Left ventricle myocardium inferior (tissue), 1 donor: Measurements from ENCODE around the gene NUP98. TPM values are rescaled to one million over a fixed set of nuclear protein-coding genes. Genes with fewer than 3 reads are reported as not detected.

Experiments
- DNase-seq: peaks from one replicate; pipeline ENCODE4 v3.0.0-alpha.2; 2020
- H3K27ac ChIP-seq: fragments of 200-600 bp; replicated peaks from 2 replicates; pipeline ENCODE4 v1.8.0; 2021
- H3K27me3 ChIP-seq: fragments of 200-600 bp; 2 replicates; pipeline ENCODE4 v1.8.0; 2021; ENCODE audit warnings: low read depth
- H3K36me3 ChIP-seq: fragments of 200-600 bp; 2 replicates; pipeline ENCODE4 v1.8.0; 2021
- H3K4me1 ChIP-seq: fragments of 200-600 bp; 2 replicates; pipeline ENCODE4 v1.8.0; 2021
- H3K4me3 ChIP-seq: fragments of 200-600 bp; 2 replicates; pipeline ENCODE4 v1.8.0; 2021; ENCODE audit warnings: mild to moderate bottlenecking, moderate library complexity
- H3K9me3 ChIP-seq: fragments of 200-600 bp; replicated peaks from 2 replicates; pipeline ENCODE4 v1.8.0; 2021
- CTCF ChIP-seq: fragments of 200-600 bp; IDR thresholded peaks from 2 replicates; pipeline ENCODE4 v1.8.0; 2021; ENCODE audit warnings: antibody characterized with exemption, mild to moderate bottlenecking, borderline replicate concordance
- intact Hi-C: fragments of 100-400 bp; cut with micrococcal nuclease; formaldehyde crosslinking; loops from one replicate; pipeline ENCODE4 v1.11.0; 2022
- total RNA-seq: library from RNA; stranded (reverse); fragmentation: NEBNext Ultra II Directional; extraction: Animal tissue kit (Norgen Biotek cat#: 25700); gene quantifications from one replicate; pipeline ENCODE4 v1.2.1, GENCODE V29; 2021
- donor health status: DM: no; HTN: yes; CAD: no; lungs with severe emphysema.

Gene NUP98
- total RNA-seq, 1 donor from 2014 or later = 37.3 TPM

GRCh38 chr11:3709977-3710376, 87.4 kb downstream of the NUP98 start:
- DNase-seq = no peak
- no peak overlapping the region for H3K4me3 ChIP-seq
- H3K9me3 ChIP-seq = no peaks in the 10 kb centered on the region
- H3K27ac ChIP-seq = no peak overlapping the region
- no peaks in the 10 kb centered on the region for H3K27me3 ChIP-seq
- no peak for TF ChIP-seq CTCF
- intact Hi-C loops = no loop called here
- H3K36me3 ChIP-seq = peaks cover 85% of the 10 kb centered on the region
- no peaks in the 10 kb centered on the region for H3K4me1 ChIP-seq

GRCh38 chr11:3707176-3707575, 90.2 kb downstream of the NUP98 start:
- intact Hi-C loops = no loop called here
- Histone ChIP-seq H3K4me3 (no peak overlapping the region), H3K36me3 (peaks cover 87% of the 10 kb centered on the region), H3K27me3 (no peaks in the 10 kb centered on the region), H3K4me1 (no peaks in the 10 kb centered on the region), H3K27ac (no peak overlapping the region), H3K9me3 (no peaks in the 10 kb centered on the region)
- TF ChIP-seq CTCF = no peak
- DNase-seq = no peak

GRCh38 chr11:3703383-3703782, 94.0 kb downstream of the NUP98 start:
- H3K36me3 ChIP-seq = peaks cover 95% of the 10 kb centered on the region
- intact Hi-C loops = no loop called here
- no peaks in the 10 kb centered on the region for H3K9me3 ChIP-seq
- no peak overlapping the region for H3K27ac ChIP-seq
- no peak for TF ChIP-seq CTCF
- H3K27me3 ChIP-seq = no peaks in the 10 kb centered on the region
- peaks cover 9% of the 10 kb centered on the region for H3K4me1 ChIP-seq
- DNase-seq = no peak
- H3K4me3 ChIP-seq = no peak overlapping the region

GRCh38 chr11:3700910-3701309, 96.4 kb downstream of the NUP98 start:
- no peak for TF ChIP-seq CTCF
- no peak overlapping the region for H3K4me3 ChIP-seq
- H3K36me3 ChIP-seq = peaks cover 98% of the 10 kb centered on the region
- peaks cover 9% of the 10 kb centered on the region for H3K4me1 ChIP-seq
- H3K27ac ChIP-seq = no peak overlapping the region
- no peaks in the 10 kb centered on the region for H3K9me3 ChIP-seq
- H3K27me3 ChIP-seq = no peaks in the 10 kb centered on the region
- DNase-seq = no peak
- intact Hi-C loops = no loop called here

GRCh38 chr11:3700410-3700809, 96.9 kb downstream of the NUP98 start:
- Histone ChIP-seq H3K36me3 (peaks cover 98% of the 10 kb centered on the region), H3K27ac (no peak overlapping the region), H3K27me3 (no peaks in the 10 kb centered on the region), H3K4me3 (no peak overlapping the region), H3K4me1 (peaks cover 9% of the 10 kb centered on the region), H3K9me3 (no peaks in the 10 kb centered on the region)
- intact Hi-C loops = no loop called here
- no peak for TF ChIP-seq CTCF
- DNase-seq = no peak

- Histone ChIP-seq H3K9me3 (no peaks in the 10 kb centered on the region), H3K27ac (no peak overlapping the region), H3K36me3 (peaks cover 93% of the 10 kb centered on the region), H3K27me3 (no peaks in the 10 kb centered on the region), H3K4me1 (peaks cover 40% of the 10 kb centered on the region), H3K4me3 (no peak overlapping the region)
- intact Hi-C loops = no loop called here
- TF ChIP-seq CTCF = no peak
- DNase-seq = no peak
These were observed 110.6 kb downstream of the NUP98 start for GRCh38 chr11:3686751-3687150.
